Kidney glomerular epithelial cell (primary cell): ENCODE data around the gene NHSL2.
"Not testable (repeated sequence)": the region's sequence is repeated elsewhere in the genome, so short reads cannot be mapped to it uniquely, and the experiment has no call there.

Experiments
- DNase-seq: peaks from one replicate; lab custom pipeline; 2025; lab: John Stamatoyannopoulos, UW

The NHSL2 gene

GRCh38 chrX:72043636-72044035 lies 133.0 kb downstream of the NHSL2 start:
- DNase-seq = no peak

- DNase-seq = no peak
These were observed 134.5 kb downstream of the NHSL2 start for GRCh38 chrX:72045141-72045540.

- peak; percentile 13 for DNase-seq
These were observed 135.1 kb downstream of the NHSL2 start for GRCh38 chrX:72045552-72046277.

GRCh38 chrX:72046447-72046846 lies 135.8 kb downstream of the NHSL2 start:
- no peak for DNase-seq

- no peak for DNase-seq
These were observed 138.1 kb downstream of the NHSL2 start for GRCh38 chrX:72048510-72049455.

GRCh38 chrX:72050011-72050410 lies 139.4 kb downstream of the NHSL2 start:
- DNase-seq = no peak

- DNase-seq = no peak
These were observed 140.9 kb downstream of the NHSL2 start for GRCh38 chrX:72051589-72051988.

- no peak for DNase-seq
These were observed 141.9 kb downstream of the NHSL2 start for GRCh38 chrX:72052415-72053090.

- no peak for DNase-seq
These were observed 142.9 kb downstream of the NHSL2 start for GRCh38 chrX:72053508-72053907.

- no peak for DNase-seq
These were observed 144.3 kb downstream of the NHSL2 start for GRCh38 chrX:72054779-72055489.

- DNase-seq = no peak
These were observed 146.7 kb downstream of the NHSL2 start for GRCh38 chrX:72057331-72057730.

- DNase-seq = no peak
These were observed 147.2 kb downstream of the NHSL2 start for GRCh38 chrX:72057849-72058248.

GRCh38 chrX:72058346-72058745 lies 147.7 kb downstream of the NHSL2 start:
- not testable (repeated sequence) for DNase-seq

GRCh38 chrX:72060196-72060920 lies 149.7 kb downstream of the NHSL2 start:
- DNase-seq = no peak

GRCh38 chrX:72060921-72061490 lies 150.4 kb downstream of the NHSL2 start:
- no peak for DNase-seq

- no peak for DNase-seq
These were observed 152.3 kb downstream of the NHSL2 start for GRCh38 chrX:72062916-72063315.

GRCh38 chrX:72069350-72070160 lies 158.9 kb downstream of the NHSL2 start:
- DNase-seq = no peak

GRCh38 chrX:72071213-72071612 lies 160.6 kb downstream of the NHSL2 start:
- DNase-seq = no peak

GRCh38 chrX:72073633-72074032 lies 163.0 kb downstream of the NHSL2 start:
- no peak for DNase-seq

- no peak for DNase-seq
These were observed 167.8 kb downstream of the NHSL2 start for GRCh38 chrX:72078411-72078810.
